Vagina (tissue), 2 donors: ENCODE results near the gene OSBPL8.

Source experiments
- CTCF ChIP-seq, 3 experiments: fragments of 450-650 bp in 2 of 3; fragments of 200-600 bp in 1 of 3; sonication (generic) in 1 of 3; IDR thresholded peaks; one replicate each; pipeline ENCODE4 v1.5.1; 2017 to 2019; ENCODE audit warnings: antibody characterized with exemption in 3 of 3, mild to moderate bottlenecking in 2 of 3, moderate library complexity in 2 of 3
- POLR2A ChIP-seq, 2 donors: fragments of 450-650 bp; IDR thresholded peaks; one replicate each; pipeline ENCODE4 v1.6.1; 2017; ENCODE audit warnings: antibody characterized with exemption in 2 of 2, mild to moderate bottlenecking in 2 of 2, moderate library complexity in 2 of 2
- POLR2AphosphoS5 ChIP-seq, 2 donors: sonication (generic); formaldehyde crosslinking; IDR thresholded peaks; one replicate each; pipeline ENCODE4 v1.9.0; 2017; ENCODE audit warnings: antibody characterized with exemption in 2 of 2, mild to moderate bottlenecking in 2 of 2, low read depth in 1 of 2; ENCODE audit not compliant: insufficient read depth in 1 of 2

GRCh38 chr12:76530516-76530915 is 29.1 kb downstream of the OSBPL8 start:
- TF ChIP-seq POLR2AphosphoS5 (IDR thresholded peaks at IDR 0.05; ENCODE audit: insufficient read depth in 1 of 2, low read depth in 1 of 2), result no peak
- TF ChIP-seq CTCF (IDR thresholded peaks at IDR 0.05), result no peak
- TF ChIP-seq POLR2A (IDR thresholded peaks at IDR 0.05), result no peak
